ELR (cell line): ENCODE data around the gene SV2C.
"Not testable (repeated sequence)": the region's sequence is repeated elsewhere in the genome, so short reads cannot be mapped to it uniquely, and the experiment has no call there.

ENCODE experiments used
- DNase-seq: peaks from one replicate; pipeline ENCODE4 v3.0.0-alpha.2; 2015; ENCODE audit warnings: low read depth

SV2C gene

GRCh38 chr5:76303921-76304320, 220.7 kb downstream of the SV2C start:
- DNase-seq, result no peak

- DNase-seq, result no peak
These were observed 222.1 kb downstream of the SV2C start for GRCh38 chr5:76305269-76305668.

GRCh38 chr5:76305775-76306174, 222.6 kb downstream of the SV2C start:
- DNase-seq, result no peak

GRCh38 chr5:76310208-76310607, 227.0 kb downstream of the SV2C start:
- no peak for DNase-seq

GRCh38 chr5:76312783-76313182, 229.6 kb downstream of the SV2C start:
- no peak for DNase-seq

- DNase-seq, result no peak
These were observed 231.5 kb downstream of the SV2C start for GRCh38 chr5:76314643-76315042.

GRCh38 chr5:76319673-76320072, 236.5 kb downstream of the SV2C start:
- no peak for DNase-seq

- not testable (repeated sequence) for DNase-seq
These were observed 240.3 kb downstream of the SV2C start for GRCh38 chr5:76323494-76323893.

- DNase-seq, result no peak
These were observed 242.1 kb downstream of the SV2C start for GRCh38 chr5:76325326-76325725.

GRCh38 chr5:76325876-76326491, 242.8 kb downstream of the SV2C start:
- no peak for DNase-seq

- no peak for DNase-seq
These were observed 243.6 kb downstream of the SV2C start for GRCh38 chr5:76326577-76327302.

GRCh38 chr5:76329346-76329745, 246.2 kb downstream of the SV2C start:
- DNase-seq, result no peak

GRCh38 chr5:76331126-76331525, 247.9 kb downstream of the SV2C start:
- DNase-seq, result no peak

GRCh38 chr5:76332102-76332501, 248.9 kb downstream of the SV2C start:
- no peak for DNase-seq

GRCh38 chr5:76332611-76333205, 249.5 kb downstream of the SV2C start:
- DNase-seq, result no peak

- DNase-seq, result no peak
These were observed 250.4 kb downstream of the SV2C start for GRCh38 chr5:76333571-76333970.

GRCh38 chr5:76334574-76334973, 251.4 kb downstream of the SV2C start:
- no peak for DNase-seq

- DNase-seq, result not testable (repeated sequence)
These were observed 252.3 kb downstream of the SV2C start for GRCh38 chr5:76335451-76335850.

- not testable (repeated sequence) for DNase-seq
These were observed 253.1 kb downstream of the SV2C start for GRCh38 chr5:76336253-76336809.

GRCh38 chr5:76337953-76338451, 254.8 kb downstream of the SV2C start:
- peak; percentile 69 for DNase-seq

GRCh38 chr5:76339919-76340318, 256.7 kb downstream of the SV2C start:
- no peak for DNase-seq

GRCh38 chr5:76341651-76342334, 258.6 kb downstream of the SV2C start:
- DNase-seq, result no peak
